ENCODE data around the gene RBM47.

DNA sequence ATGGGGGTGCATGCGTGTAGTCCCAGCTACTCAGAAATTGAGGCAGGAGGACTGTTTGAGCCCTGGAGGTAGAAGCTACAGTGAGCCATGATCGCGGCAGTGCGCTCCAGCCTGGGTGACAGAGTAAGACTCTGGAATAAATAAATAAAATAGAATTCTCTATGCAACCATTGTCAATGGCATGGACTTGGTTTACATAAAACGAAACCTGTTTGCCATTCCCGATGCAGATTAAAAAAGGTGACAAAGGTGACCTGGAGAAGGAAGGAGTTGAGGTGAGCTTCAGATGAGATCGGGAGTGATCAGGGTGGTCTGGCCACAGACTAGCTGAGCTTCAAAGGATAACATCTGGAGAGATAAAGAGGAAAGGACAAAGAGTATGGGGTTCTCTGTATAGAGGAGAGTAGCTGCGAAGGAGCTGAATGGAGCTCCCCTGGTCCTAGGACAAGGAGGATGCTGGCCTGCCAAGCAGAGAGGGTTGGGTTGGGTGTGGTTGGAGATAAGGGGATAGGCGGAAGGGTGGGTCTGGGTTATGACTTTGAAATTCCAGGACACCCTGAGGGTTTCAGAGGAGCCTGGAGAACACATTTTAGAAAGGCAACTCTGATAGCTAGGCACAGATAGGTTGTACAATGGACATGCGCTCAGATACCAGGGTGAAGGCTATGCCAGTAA is 98.6 kb downstream of the RBM47 start:
- TF ChIP-seq, protein P1, sequence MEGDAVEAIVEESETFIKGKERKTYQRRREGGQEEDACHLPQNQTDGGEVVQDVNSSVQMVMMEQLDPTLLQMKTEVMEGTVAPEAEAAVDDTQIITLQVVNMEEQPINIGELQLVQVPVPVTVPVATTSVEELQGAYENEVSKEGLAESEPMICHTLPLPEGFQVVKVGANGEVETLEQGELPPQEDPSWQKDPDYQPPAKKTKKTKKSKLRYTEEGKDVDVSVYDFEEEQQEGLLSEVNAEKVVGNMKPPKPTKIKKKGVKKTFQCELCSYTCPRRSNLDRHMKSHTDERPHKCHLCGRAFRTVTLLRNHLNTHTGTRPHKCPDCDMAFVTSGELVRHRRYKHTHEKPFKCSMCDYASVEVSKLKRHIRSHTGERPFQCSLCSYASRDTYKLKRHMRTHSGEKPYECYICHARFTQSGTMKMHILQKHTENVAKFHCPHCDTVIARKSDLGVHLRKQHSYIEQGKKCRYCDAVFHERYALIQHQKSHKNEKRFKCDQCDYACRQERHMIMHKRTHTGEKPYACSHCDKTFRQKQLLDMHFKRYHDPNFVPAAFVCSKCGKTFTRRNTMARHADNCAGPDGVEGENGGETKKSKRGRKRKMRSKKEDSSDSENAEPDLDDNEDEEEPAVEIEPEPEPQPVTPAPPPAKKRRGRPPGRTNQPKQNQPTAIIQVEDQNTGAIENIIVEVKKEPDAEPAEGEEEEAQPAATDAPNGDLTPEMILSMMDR (IDR thresholded peaks at IDR 0.05) = no peak
- TF ChIP-seq POLR2A (IDR thresholded peaks at IDR 0.05; ENCODE audit: low read depth) = no peak
- no peak for TF ChIP-seq POLR2AphosphoS5 (IDR thresholded peaks at IDR 0.05)

All from esophagus muscularis mucosa (tissue), 3 donors.